MV-4-11 (cell line): ENCODE results near the gene BST2.
A peak's percentile ranks its signal among the peaks of the same experiment; 100 is the strongest.
"Not testable (repeated sequence)": the region's sequence is repeated elsewhere in the genome, so short reads cannot be mapped to it uniquely, and the experiment has no call there.

Experiments used
- DNase-seq: peaks from one replicate; lab custom pipeline; 2025; lab: John Stamatoyannopoulos, UW

BST2 gene

GRCh38 chr19:17389957-17390664, 15.3 kb downstream of the BST2 start:
- DNase-seq, result no peak

GRCh38 chr19:17389288-17389687, 16.1 kb downstream of the BST2 start:
- no peak for DNase-seq

- peak; percentile 64 for DNase-seq
Observed at GRCh38 chr19:17385878-17386611, 19.4 kb downstream of the BST2 start.

GRCh38 chr19:17380426-17381138, 24.8 kb downstream of the BST2 start:
- no peak for DNase-seq

- peak; percentile 24 for DNase-seq
Observed at GRCh38 chr19:17379221-17379631, 26.2 kb downstream of the BST2 start.

GRCh38 chr19:17378271-17378670, 27.2 kb downstream of the BST2 start:
- DNase-seq, result no peak

GRCh38 chr19:17376935-17377600, 28.4 kb downstream of the BST2 start, which contains the start of gene PLVAP:
Gene PLVAP (minus strand): TSS chr19:17377342. CDS start chr19:17377288, 54 bp downstream.
- no peak for DNase-seq

- DNase-seq, result peak; percentile 100
Observed at GRCh38 chr19:17370026-17370587, 35.3 kb downstream of the BST2 start.

GRCh38 chr19:17365361-17365760, 40.1 kb downstream of the BST2 start:
- DNase-seq, result no peak

GRCh38 chr19:17363852-17364605, 41.4 kb downstream of the BST2 start:
- not testable (repeated sequence) for DNase-seq

- DNase-seq, result no peak
Observed at GRCh38 chr19:17359905-17360800, 45.3 kb downstream of the BST2 start.

- no peak for DNase-seq
Observed at GRCh38 chr19:17358395-17358794, 47.0 kb downstream of the BST2 start.

- no peak for DNase-seq
Observed at GRCh38 chr19:17357724-17358123, 47.7 kb downstream of the BST2 start.

GRCh38 chr19:17357078-17357666, 48.3 kb downstream of the BST2 start:
- no peak for DNase-seq

- DNase-seq, result no peak
Observed at GRCh38 chr19:17353386-17353785, 52.0 kb downstream of the BST2 start.
